WTC11 (cell line): ENCODE results near the gene STK32C. TPM values are rescaled to one million over a fixed set of nuclear protein-coding genes. Genes with fewer than 3 reads are reported as not detected.

Experiments used
- ATAC-seq: fragments of 200-7000 bp; cut with Tn5 transposase; 2 replicates; pipeline ENCODE4 v1.10.0; 2021; ENCODE audit warnings: mild to moderate bottlenecking, moderate library complexity
- CTCF ChIA-PET: fragments of 300-600 bp; sonication (Branson Sonifier 250); formaldehyde crosslinking; loops from one replicate; lab custom pipeline; 2021; ENCODE audit warnings: antibody characterized with exemption; lab: Charles Lee
- POLR2A ChIA-PET: fragments of 350-600 bp; sonication (Branson Sonifier 250); formaldehyde crosslinking; loops from one replicate; lab custom pipeline; 2021; ENCODE audit warnings: antibody characterized with exemption; lab: Charles Lee
- DNase-seq: peaks from one replicate; pipeline ENCODE4 v3.0.0; 2021; ENCODE audit warnings: low spot score
- H3K27ac Mint-ChIP-seq: 2 replicates; pipeline ENCODE4 v1.8.0; 2021; ENCODE audit warnings: mixed read lengths
- H3K27me3 Mint-ChIP-seq: 2 replicates; pipeline ENCODE4 v1.8.0; 2021; ENCODE audit warnings: low read depth, mild to moderate bottlenecking, moderate library complexity, mixed read lengths
- H3K36me3 Mint-ChIP-seq: 2 replicates; pipeline ENCODE4 v1.8.0; 2021; ENCODE audit warnings: mixed read lengths
- H3K4me1 Mint-ChIP-seq: 2 replicates; pipeline ENCODE4 v1.8.0; 2022; ENCODE audit warnings: mixed read lengths
- H3K4me3 Mint-ChIP-seq: 2 replicates; pipeline ENCODE4 v1.8.0; 2021; ENCODE audit warnings: mild to moderate bottlenecking, moderate library complexity, mixed read lengths
- H3K9me3 Mint-ChIP-seq: 2 replicates; pipeline ENCODE4 v1.8.0; 2021; ENCODE audit warnings: mixed read lengths
- CBFB ChIP-seq: sonication (generic); formaldehyde crosslinking; IDR thresholded peaks from 2 replicates; pipeline ENCODE4 v1.8.1; 2022; ENCODE audit warnings: mild to moderate bottlenecking, low read depth, missing genetic modification reagents
- ESRRA ChIP-seq: sonication (generic); formaldehyde crosslinking; IDR thresholded peaks from 2 replicates; pipeline ENCODE4 v1.8.1; 2022; ENCODE audit warnings: mild to moderate bottlenecking, missing genetic modification reagents, borderline replicate concordance
- FOXK1 ChIP-seq: sonication (generic); formaldehyde crosslinking; IDR thresholded peaks from 2 replicates; pipeline ENCODE4 v1.8.0; 2022; ENCODE audit warnings: mild to moderate bottlenecking, moderate library complexity, missing genetic modification reagents
- FOXP1 ChIP-seq: sonication (generic); formaldehyde crosslinking; IDR thresholded peaks from 2 replicates; pipeline ENCODE4 v1.8.0; 2022; ENCODE audit warnings: missing genetic modification reagents, mild to moderate bottlenecking, moderate library complexity, borderline replicate concordance
- IRF2 ChIP-seq: sonication (generic); formaldehyde crosslinking; IDR thresholded peaks from 2 replicates; pipeline ENCODE4 v1.8.0; 2022; ENCODE audit warnings: low read depth, missing genetic modification reagents, borderline replicate concordance
- NR1H2 ChIP-seq: sonication (generic); formaldehyde crosslinking; IDR thresholded peaks from 2 replicates; pipeline ENCODE4 v1.9.0; 2021; ENCODE audit warnings: mild to moderate bottlenecking, moderate library complexity, missing genetic modification reagents
- OVOL2 ChIP-seq: fragments of 250-450 bp; sonication (Bioruptor Pico); IDR thresholded peaks from 2 replicates; pipeline ENCODE4 v1.9.0; 2021; ENCODE audit warnings: mild to moderate bottlenecking, borderline replicate concordance
- RORB ChIP-seq: fragments of 250-450 bp; sonication (Bioruptor Pico); IDR thresholded peaks from 2 replicates; pipeline ENCODE4 v1.9.0; 2021; ENCODE audit warnings: mild to moderate bottlenecking
- TEAD4 ChIP-seq: sonication (generic); formaldehyde crosslinking; IDR thresholded peaks from 2 replicates; pipeline ENCODE4 v1.8.0; 2022; ENCODE audit warnings: mild to moderate bottlenecking, missing genetic modification reagents
- ZNF317 ChIP-seq: sonication (generic); formaldehyde crosslinking; IDR thresholded peaks from 2 replicates; pipeline ENCODE4 v1.8.1; 2023; ENCODE audit warnings: low read depth, mild to moderate bottlenecking, moderate library complexity, missing genetic modification reagents, borderline replicate concordance
- ZNF671 ChIP-seq: fragments of 250-450 bp; sonication (Bioruptor Pico); IDR thresholded peaks from 2 replicates; pipeline ENCODE4 v1.8.0; 2021; ENCODE audit warnings: mild to moderate bottlenecking
- total RNA-seq: library from RNA; stranded (reverse); gene quantifications from 3 replicates; pipeline ENCODE4 v1.2.3, GENCODE V29; 2021
- TF ChIP-seq, protein P1 (sequence below): fragments of 250-450 bp; sonication (Bioruptor Pico); conservative IDR thresholded peaks from 2 replicates; pipeline ENCODE4 v1.9.0; 2021; ENCODE audit warnings: mild to moderate bottlenecking
- TF ChIP-seq, protein P2 (sequence below): sonication (generic); formaldehyde crosslinking; IDR thresholded peaks from 2 replicates; pipeline ENCODE4 v1.8.1; 2022; ENCODE audit warnings: mild to moderate bottlenecking, missing genetic modification reagents, moderate library complexity, borderline replicate concordance
- TF ChIP-seq, protein P3 (sequence below): sonication (generic); formaldehyde crosslinking; IDR thresholded peaks from 2 replicates; pipeline ENCODE4 v1.8.1; 2022; ENCODE audit warnings: low read depth, missing genetic modification reagents, borderline replicate concordance
- TF ChIP-seq, protein P4 (sequence below): fragments of 250-450 bp; sonication (Bioruptor Pico); IDR thresholded peaks from 2 replicates; pipeline ENCODE4 v1.8.0; 2021; ENCODE audit warnings: mild to moderate bottlenecking
- TF ChIP-seq, protein P5 (sequence below): sonication (generic); formaldehyde crosslinking; IDR thresholded peaks from 2 replicates; pipeline ENCODE4 v1.8.0; 2023; ENCODE audit warnings: missing genetic modification reagents
- TF ChIP-seq, protein P6 (sequence below): sonication (generic); formaldehyde crosslinking; conservative IDR thresholded peaks from 2 replicates; pipeline ENCODE4 v1.8.1; 2023; ENCODE audit warnings: mild to moderate bottlenecking, low read depth, missing genetic modification reagents, moderate library complexity
- TF ChIP-seq, protein P7 (sequence below): sonication (generic); formaldehyde crosslinking; IDR thresholded peaks from 2 replicates; pipeline ENCODE4 v1.8.0; 2022; ENCODE audit warnings: mild to moderate bottlenecking, missing genetic modification reagents
- TF ChIP-seq, protein P8 (sequence below): sonication (generic); formaldehyde crosslinking; IDR thresholded peaks from 2 replicates; pipeline ENCODE4 v1.8.0; 2022; ENCODE audit warnings: missing genetic modification reagents

STK32C gene
- total RNA-seq, 1 experiment from 2014 or later = 20.7 TPM

DNA sequence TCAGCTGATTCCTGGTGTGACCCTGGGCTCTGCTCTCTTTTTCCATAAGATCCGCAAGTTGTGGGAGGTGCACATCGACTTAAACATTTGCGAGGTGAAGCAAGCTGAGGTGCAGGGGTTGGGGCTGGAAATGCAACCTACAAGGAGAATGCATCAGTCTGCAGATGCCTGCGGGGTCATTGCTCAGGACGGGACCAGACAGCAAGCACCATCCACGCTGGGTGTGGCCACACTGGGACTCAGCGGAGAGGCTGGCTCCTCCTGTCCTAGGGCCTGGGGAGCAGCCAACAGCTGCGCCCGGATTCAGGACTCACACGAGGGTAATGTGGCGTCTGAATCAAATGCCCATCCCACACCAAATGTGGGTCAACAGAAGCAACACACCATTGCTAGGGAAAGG lies 33.8 kb downstream of the STK32C start:
- Mint-ChIP-seq H3K4me3 (no peak overlapping the region), H3K9me3 (peaks cover 5% of the 10 kb centered on the region), H3K27me3 (no peaks in the 10 kb centered on the region), H3K36me3 (peaks cover 1% of the 10 kb centered on the region; the same call in 1 of the 2 replicates), H3K27ac (no peak overlapping the region), H3K4me1 (no peaks in the 10 kb centered on the region)
- DNase-seq = no peak
- ATAC-seq = no peak
- TF ChIP-seq, protein P1, sequence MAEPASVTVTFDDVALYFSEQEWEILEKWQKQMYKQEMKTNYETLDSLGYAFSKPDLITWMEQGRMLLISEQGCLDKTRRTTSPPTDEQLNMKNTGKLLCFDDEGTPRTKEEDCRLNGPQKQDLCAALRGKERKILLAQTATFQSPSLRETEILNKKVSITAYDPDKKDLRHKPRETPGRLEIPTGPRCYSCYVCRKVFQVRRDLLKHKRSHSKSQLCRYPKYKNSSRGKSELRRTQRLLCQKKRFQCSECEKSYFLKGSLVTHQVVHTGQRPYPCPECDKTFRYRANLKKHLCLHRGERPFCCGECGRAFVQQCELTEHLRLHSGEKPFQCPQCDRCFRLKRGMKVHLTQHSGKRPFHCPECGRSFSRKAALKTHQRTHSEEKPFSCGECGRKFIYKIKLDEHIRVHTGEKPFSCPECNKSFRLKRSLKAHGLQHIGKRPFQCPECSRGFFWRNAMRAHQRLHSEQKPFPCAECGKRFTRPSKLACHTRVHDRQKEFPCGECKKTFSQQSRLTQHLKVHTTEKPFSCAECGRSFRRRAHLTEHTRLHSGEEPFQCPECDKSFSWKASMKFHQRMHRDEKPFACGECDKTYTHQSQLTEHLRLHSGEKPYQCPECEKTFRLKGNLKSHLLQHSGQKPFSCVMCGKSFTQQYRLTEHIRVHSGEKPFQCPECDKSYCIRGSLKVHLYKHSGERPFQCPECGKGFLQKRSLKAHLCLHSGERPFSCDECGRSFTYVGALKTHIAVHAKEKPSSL (CRISPR knock-in tag) = no peak
- TF ChIP-seq, protein P2, sequence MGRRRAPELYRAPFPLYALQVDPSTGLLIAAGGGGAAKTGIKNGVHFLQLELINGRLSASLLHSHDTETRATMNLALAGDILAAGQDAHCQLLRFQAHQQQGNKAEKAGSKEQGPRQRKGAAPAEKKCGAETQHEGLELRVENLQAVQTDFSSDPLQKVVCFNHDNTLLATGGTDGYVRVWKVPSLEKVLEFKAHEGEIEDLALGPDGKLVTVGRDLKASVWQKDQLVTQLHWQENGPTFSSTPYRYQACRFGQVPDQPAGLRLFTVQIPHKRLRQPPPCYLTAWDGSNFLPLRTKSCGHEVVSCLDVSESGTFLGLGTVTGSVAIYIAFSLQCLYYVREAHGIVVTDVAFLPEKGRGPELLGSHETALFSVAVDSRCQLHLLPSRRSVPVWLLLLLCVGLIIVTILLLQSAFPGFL (CRISPR knock-in tag) = no peak
- TF ChIP-seq NR1H2 (CRISPR knock-in tag) (no peak), IRF2 (no peak), ZNF671 (CRISPR knock-in tag) (no peak), ESRRA (CRISPR knock-in tag) (no peak)
- TF ChIP-seq, protein P3, sequence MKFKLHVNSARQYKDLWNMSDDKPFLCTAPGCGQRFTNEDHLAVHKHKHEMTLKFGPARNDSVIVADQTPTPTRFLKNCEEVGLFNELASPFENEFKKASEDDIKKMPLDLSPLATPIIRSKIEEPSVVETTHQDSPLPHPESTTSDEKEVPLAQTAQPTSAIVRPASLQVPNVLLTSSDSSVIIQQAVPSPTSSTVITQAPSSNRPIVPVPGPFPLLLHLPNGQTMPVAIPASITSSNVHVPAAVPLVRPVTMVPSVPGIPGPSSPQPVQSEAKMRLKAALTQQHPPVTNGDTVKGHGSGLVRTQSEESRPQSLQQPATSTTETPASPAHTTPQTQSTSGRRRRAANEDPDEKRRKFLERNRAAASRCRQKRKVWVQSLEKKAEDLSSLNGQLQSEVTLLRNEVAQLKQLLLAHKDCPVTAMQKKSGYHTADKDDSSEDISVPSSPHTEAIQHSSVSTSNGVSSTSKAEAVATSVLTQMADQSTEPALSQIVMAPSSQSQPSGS (CRISPR knock-in tag) = no peak
- TF ChIP-seq, protein P4, sequence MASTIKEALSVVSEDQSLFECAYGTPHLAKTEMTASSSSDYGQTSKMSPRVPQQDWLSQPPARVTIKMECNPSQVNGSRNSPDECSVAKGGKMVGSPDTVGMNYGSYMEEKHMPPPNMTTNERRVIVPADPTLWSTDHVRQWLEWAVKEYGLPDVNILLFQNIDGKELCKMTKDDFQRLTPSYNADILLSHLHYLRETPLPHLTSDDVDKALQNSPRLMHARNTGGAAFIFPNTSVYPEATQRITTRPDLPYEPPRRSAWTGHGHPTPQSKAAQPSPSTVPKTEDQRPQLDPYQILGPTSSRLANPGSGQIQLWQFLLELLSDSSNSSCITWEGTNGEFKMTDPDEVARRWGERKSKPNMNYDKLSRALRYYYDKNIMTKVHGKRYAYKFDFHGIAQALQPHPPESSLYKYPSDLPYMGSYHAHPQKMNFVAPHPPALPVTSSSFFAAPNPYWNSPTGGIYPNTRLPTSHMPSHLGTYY (CRISPR knock-in tag) = no peak
- ChIA-PET POLR2A (no interaction called here), CTCF (no interaction called here)

DNA sequence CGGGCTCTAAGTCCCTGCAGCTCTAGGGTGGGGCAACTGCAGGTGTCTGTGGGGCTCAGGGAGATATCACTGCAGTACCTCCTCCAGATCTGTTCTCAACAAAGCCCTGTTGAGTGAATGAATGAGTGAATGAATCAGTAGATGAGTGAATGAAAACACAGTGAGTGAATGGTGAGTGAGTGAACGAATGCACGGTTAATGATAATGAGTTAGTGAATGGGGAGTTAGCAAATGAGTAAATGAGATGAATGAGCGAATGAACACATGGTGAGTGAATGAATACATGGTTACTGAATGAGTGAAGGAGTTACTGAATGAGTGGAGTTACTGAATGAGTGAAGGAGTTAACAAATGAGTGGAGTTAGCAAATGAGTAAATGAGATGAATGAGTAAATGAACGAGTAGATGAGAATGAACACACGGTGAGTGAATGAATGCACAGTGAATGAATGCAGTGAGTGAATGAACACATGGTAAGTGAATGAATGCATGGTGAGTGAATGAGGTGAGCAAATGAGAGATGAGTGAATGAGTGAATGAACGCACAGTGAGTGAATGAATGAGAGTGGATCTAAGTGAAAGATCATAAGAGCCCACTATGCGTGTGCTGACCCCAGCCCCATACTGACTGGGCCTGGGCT lies 34.3 kb downstream of the STK32C start:
- Mint-ChIP-seq H3K9me3 (peaks cover 10% of the 10 kb centered on the region), H3K4me3 (no peak overlapping the region), H3K4me1 (no peaks in the 10 kb centered on the region), H3K27ac (no peak overlapping the region), H3K36me3 (peaks cover 7% of the 10 kb centered on the region), H3K27me3 (no peaks in the 10 kb centered on the region)
- POLR2A ChIA-PET = no interaction called here
- CTCF ChIA-PET = no interaction called here
- no peak for ATAC-seq
- DNase-seq = no peak
- TF ChIP-seq, protein P5, sequence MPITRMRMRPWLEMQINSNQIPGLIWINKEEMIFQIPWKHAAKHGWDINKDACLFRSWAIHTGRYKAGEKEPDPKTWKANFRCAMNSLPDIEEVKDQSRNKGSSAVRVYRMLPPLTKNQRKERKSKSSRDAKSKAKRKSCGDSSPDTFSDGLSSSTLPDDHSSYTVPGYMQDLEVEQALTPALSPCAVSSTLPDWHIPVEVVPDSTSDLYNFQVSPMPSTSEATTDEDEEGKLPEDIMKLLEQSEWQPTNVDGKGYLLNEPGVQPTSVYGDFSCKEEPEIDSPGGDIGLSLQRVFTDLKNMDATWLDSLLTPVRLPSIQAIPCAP (CRISPR knock-in tag) = no peak
- no peak for TF ChIP-seq ZNF317 (CRISPR knock-in tag)
- TF ChIP-seq, protein P6, sequence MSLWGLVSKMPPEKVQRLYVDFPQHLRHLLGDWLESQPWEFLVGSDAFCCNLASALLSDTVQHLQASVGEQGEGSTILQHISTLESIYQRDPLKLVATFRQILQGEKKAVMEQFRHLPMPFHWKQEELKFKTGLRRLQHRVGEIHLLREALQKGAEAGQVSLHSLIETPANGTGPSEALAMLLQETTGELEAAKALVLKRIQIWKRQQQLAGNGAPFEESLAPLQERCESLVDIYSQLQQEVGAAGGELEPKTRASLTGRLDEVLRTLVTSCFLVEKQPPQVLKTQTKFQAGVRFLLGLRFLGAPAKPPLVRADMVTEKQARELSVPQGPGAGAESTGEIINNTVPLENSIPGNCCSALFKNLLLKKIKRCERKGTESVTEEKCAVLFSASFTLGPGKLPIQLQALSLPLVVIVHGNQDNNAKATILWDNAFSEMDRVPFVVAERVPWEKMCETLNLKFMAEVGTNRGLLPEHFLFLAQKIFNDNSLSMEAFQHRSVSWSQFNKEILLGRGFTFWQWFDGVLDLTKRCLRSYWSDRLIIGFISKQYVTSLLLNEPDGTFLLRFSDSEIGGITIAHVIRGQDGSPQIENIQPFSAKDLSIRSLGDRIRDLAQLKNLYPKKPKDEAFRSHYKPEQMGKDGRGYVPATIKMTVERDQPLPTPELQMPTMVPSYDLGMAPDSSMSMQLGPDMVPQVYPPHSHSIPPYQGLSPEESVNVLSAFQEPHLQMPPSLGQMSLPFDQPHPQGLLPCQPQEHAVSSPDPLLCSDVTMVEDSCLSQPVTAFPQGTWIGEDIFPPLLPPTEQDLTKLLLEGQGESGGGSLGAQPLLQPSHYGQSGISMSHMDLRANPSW (CRISPR knock-in tag) = no peak
- no peak for TF ChIP-seq ZNF671 (CRISPR knock-in tag)
- TF ChIP-seq, protein P7, sequence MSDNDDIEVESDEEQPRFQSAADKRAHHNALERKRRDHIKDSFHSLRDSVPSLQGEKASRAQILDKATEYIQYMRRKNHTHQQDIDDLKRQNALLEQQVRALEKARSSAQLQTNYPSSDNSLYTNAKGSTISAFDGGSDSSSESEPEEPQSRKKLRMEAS (CRISPR knock-in tag) = no peak
- TF ChIP-seq, protein P8, sequence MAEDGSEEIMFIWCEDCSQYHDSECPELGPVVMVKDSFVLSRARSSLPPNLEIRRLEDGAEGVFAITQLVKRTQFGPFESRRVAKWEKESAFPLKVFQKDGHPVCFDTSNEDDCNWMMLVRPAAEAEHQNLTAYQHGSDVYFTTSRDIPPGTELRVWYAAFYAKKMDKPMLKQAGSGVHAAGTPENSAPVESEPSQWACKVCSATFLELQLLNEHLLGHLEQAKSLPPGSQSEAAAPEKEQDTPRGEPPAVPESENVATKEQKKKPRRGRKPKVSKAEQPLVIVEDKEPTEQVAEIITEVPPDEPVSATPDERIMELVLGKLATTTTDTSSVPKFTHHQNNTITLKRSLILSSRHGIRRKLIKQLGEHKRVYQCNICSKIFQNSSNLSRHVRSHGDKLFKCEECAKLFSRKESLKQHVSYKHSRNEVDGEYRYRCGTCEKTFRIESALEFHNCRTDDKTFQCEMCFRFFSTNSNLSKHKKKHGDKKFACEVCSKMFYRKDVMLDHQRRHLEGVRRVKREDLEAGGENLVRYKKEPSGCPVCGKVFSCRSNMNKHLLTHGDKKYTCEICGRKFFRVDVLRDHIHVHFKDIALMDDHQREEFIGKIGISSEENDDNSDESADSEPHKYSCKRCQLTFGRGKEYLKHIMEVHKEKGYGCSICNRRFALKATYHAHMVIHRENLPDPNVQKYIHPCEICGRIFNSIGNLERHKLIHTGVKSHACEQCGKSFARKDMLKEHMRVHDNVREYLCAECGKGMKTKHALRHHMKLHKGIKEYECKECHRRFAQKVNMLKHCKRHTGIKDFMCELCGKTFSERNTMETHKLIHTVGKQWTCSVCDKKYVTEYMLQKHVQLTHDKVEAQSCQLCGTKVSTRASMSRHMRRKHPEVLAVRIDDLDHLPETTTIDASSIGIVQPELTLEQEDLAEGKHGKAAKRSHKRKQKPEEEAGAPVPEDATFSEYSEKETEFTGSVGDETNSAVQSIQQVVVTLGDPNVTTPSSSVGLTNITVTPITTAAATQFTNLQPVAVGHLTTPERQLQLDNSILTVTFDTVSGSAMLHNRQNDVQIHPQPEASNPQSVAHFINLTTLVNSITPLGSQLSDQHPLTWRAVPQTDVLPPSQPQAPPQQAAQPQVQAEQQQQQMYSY (CRISPR knock-in tag) = no peak
- TF ChIP-seq, protein P4 (CRISPR knock-in tag) = no peak
- no peak for TF ChIP-seq RORB (CRISPR knock-in tag)
- no peak for TF ChIP-seq OVOL2
- TF ChIP-seq FOXK1 (CRISPR knock-in tag) = no peak
- TF ChIP-seq TEAD4 (CRISPR knock-in tag) = no peak
- no peak for TF ChIP-seq CBFB (CRISPR knock-in tag)
- TF ChIP-seq FOXP1 (CRISPR knock-in tag) = no peak
